ENCODE data around the gene ZNF503.
A peak's percentile ranks its signal among the peaks of the same experiment; 100 is the strongest.

Gene ZNF503, protein sequence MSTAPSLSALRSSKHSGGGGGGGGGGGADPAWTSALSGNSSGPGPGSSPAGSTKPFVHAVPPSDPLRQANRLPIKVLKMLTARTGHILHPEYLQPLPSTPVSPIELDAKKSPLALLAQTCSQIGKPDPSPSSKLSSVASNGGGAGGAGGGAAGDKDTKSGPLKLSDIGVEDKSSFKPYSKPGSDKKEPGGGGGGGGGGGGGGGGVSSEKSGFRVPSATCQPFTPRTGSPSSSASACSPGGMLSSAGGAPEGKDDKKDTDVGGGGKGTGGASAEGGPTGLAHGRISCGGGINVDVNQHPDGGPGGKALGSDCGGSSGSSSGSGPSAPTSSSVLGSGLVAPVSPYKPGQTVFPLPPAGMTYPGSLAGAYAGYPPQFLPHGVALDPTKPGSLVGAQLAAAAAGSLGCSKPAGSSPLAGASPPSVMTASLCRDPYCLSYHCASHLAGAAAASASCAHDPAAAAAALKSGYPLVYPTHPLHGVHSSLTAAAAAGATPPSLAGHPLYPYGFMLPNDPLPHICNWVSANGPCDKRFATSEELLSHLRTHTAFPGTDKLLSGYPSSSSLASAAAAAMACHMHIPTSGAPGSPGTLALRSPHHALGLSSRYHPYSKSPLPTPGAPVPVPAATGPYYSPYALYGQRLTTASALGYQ

DNA sequence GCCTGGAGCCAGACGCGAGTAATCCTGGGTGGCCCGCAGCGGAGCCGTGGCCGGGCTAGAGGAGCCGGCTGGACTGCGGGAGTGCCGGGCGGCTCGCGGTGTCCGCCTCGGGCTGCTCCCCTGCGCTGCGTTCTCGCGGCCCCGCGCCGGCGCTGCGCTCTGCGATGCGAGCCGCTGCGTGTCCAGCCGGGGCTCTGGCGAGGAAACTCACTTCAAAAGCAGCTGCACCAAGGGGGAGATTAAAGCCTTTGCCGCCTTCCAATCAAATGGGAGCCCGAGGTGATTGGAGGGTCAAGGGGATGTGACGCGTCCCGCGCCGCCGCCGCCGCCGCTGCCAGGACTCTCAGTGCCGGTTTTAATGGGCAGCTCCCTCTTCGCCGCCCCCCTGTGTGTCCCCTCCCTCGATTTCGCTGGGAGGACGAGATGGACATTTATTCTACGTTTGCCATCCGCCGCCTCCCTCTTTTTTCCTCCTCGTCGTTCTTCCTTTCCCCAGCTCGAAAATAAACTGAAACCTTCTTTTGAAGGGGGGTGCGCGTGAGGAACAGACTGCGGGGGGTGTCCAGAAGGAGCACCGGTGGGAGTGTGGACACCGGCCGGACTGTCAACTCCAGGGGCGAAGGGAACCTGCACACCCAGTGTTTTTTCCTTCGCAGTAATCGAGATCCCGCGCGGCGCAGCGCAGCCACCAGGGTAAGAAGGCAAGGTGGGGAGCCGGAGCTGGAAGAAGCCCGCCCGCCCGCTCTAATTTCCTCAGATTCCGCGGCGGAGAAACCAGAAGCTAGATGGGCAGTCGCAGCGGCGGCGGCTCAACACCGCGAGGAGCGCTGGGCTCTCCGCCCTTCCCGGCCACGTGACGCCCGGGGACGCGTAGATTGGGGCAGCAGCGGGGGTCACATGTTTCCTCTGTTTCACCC, at the start of gene ZNF503:
ZNF503 (minus strand) TSS at position 196 of the 917 bp plus-strand sequence. CDS start 345 bp downstream, outside the sequence.
- peak; percentile 92 for DNase-seq (ENCODE audit: low read depth)

DNA sequence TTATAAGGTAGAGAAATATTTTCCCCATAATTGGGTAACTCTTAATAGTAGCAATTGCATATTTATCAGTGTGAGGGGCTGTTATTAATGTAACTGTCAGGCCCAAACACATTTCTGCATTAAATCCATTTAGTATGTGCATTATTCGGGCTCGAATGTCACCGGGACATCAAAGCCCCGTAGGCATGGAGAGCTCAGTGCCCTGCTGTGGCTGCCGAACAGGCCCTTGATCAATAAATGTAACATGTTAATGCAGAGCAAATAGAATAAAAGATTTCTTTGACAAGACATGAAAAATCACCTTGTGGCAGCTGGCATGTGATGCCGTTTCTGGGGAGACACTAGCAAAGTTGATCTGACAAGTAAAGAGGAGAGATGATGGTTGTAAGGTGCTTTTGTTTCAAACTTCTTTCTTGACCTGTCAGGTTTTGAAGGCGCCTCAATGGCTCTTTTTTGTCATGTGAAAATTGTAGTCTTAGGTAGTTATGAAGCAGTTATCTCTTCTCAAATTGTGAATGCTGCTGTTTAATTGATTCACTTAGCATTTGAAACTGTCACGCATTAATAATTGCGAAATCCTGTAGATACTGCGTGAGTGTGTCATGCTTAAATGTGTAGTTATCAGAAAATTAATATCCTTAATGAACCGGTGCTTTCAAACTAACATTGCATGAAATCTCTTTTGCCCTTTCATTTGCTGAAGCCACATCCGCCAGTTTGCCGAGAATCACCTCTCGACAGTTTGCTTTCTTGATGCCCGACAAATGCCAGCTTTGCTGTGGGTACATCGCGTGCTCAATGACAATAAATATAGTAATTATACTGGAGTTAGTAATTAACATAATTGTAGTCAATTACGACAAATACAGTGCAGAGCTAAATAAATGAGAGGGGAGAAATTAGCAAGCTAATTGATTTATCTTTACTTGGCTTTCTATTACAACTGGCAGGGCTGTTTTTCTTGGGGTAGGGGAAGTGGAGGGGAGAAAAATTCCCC, 49.4 kb upstream of the ZNF503 start:
- DNase-seq (ENCODE audit: low read depth), result no peak

DNA sequence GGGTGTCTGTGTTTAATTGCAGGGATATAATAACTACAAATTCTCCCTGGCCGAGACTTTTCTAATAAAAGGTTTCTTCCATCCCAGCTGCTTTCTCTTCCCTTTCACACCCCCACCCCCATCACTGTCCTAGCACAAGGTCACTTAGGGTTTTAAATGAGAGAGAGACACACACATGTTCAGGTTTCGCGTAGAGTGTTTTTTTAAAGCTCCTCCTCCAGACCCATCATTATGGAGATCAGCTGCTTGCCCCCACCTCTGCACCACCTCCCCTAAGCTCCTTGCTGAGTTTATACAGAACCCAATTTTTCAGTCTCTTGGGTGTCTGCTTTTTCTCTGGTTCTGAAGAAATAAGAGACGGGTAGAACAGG, 48.5 kb upstream of the ZNF503 start:
- no peak for DNase-seq (ENCODE audit: low read depth)

DNA sequence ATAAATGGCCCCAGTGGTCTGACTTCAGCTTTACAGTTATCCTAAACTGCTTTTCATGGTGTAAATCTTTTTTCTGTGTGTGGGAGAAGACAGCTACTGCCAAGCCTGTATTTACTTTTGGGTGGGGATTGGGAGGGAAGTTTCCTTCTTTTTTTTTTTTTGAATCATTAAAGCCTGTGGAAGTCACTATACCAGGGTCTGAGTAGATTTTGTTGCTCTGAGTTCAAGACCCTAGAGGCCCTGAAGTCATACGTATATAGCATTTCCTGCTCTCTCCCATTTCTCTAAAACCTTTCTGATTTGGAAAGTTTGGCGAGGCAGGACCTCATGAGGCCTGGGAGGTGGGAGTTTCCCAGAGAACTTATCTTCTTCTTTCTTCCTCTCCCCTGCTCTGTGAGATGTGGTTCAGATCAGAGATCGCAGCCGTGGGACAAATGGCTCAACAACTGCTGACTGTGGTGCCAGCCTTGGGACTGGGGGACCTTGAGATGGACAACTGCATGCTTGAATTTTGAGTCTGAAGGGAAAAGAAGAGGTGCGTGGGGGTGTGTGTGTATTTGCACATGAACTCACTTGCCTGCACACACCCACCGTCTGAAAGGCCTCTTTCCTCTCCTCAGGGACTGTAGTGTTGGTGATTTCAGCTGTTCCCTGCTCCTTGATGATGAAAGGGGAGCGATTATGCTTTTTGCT, 48.0 kb upstream of the ZNF503 start:
- no peak for DNase-seq (ENCODE audit: low read depth)

DNA sequence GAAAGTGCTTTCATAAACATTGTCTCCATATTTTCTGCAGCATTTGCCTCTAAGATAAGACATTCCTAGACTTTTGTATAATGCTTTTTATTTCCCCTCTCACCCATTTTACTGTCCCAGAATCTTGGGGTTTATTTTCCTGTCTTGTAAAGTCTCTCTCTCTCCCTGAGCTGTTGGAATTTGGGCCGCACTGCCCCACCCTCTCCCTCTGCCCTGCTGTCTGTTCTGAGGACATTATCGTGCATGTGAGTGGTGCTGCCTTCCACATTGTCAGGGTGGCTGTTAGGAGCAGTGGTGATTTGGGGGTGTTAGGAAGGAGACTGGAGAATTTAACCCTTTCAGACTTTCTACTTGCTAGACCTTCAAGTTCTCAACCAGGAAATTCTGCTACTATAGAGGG, 46.6 kb upstream of the ZNF503 start:
- DNase-seq (ENCODE audit: low read depth), result no peak

DNA sequence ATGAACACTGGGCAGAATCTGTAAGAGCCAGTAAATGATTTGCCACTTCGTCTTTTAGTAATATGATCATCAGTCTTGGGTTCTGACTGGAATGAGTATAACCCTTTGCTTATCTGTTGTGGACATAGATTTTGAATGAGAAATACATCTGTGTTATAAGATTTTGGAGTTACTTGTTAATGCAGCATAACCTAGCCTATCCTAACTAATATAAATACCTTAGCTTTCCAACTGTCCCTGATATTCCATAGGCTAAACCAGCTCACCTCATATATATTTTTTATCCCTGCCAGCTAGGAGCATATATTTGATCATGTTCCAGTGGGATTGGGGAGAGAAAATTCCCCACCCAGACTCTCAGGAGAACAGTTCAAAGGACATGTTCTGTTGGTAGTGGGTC, 44.9 kb upstream of the ZNF503 start:
- no peak for DNase-seq (ENCODE audit: low read depth)

DNA sequence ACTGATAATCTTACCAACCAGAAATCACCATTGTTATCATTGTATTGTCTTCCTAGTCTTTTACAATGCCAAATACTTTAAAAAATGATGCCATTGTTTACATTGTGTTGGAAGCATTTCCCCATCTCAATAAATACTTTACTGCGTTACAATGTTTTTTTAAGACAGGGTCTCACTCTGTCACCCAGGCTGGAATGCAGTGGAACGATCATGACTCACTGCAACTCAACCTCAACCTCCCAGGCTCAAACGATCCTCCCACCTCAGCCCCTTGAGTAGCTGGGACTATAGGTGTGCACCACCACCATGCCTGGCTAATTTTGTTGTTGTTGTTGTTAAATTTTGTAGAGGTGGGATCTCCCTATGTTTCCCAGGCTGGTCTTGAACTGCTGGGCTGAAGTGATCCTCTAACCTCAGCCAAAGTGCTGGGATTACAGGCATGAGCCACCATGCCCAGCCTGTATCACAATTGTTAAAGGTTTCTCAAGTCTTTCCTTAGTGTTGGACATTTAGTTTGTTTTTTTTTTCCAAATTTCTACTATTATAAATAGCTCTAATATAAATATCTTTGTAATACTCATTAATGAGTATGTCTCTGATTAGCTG, 43.3 kb upstream of the ZNF503 start:
- no peak for DNase-seq (ENCODE audit: low read depth)

DNA sequence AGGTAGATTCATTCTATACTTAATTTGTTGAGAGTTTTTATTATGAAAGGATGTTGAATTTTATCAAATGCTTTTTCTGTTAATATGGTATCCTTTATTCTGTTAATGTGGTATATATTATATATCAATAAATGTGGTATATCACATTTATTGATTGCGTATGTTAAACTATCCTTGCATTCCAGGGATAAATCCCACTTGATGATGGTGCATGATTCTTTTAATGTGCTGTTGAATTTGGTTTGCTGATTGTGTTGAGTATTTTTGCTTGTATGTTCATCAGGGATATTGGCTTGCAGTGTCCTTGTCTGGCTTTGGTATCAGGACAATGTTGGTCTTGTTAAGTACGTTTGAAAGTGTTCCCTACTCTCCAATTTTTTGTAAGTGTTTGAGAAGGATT, 41.8 kb upstream of the ZNF503 start:
- no peak for DNase-seq (ENCODE audit: low read depth)

DNA sequence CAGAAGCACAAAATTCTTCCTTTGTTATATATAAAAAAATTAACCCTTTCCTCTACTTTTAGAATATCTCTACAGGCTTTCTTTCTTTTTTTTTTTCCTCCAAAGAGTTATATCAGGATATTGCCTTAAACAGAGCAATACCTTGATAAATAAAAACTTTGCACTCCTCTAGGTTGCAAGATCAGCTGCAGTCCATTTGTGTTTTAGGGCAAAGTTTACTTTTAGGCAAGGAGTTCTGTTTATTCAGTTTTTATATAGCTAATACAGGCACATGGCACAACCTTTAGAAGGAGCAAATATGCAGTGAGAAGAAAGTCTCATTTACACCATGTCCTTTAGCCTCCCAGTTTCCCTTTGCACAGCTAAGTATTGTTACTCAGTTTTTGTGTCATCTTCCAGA, 40.1 kb upstream of the ZNF503 start:
- no peak for DNase-seq (ENCODE audit: low read depth)

DNA sequence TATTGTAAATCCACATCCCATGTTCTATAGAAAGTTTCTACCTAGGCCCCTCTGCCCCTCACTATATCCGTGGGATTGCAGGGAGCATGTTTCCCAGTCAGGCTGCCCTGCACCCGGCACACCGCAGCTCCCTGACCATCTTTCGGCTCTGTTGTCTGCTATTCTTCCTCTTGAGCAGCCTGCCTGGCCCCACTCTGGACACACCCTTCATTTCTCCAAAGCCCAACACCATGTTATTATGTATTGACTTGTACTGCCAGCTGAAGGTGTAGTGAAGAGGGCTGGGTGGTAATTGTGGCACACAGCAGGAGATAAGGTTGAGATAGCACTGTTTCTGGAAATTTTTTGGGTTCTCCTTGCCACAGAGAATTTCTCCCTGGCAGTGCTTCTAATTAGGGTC, 39.6 kb upstream of the ZNF503 start:
- no peak for DNase-seq (ENCODE audit: low read depth)

DNA sequence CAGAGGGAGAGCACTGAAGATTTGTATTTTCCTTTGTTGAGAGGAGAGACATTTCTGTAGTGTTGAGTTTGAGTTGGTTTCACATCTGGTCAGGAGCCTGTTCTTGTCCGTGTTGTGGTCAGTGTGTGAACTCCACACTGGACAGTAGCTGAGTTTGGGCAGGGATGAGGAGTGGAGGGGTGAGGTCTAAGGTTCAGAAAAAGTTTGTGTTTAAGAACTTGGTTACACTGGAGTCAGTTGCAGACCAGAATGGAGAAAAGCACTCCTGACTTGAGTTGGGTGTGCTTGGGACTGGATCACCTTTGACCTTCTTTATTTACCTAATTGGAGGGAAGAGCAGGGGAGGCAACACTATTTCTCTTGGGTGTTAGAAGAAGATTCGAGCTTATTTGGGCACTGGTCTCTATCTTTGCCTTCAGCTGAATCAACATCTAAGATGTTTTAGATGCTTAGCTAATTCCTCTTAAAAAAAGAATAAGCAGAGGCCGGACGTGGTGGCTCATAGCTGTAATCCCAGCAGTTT, 38.8 kb upstream of the ZNF503 start:
- DNase-seq (ENCODE audit: low read depth), result no peak

DNA sequence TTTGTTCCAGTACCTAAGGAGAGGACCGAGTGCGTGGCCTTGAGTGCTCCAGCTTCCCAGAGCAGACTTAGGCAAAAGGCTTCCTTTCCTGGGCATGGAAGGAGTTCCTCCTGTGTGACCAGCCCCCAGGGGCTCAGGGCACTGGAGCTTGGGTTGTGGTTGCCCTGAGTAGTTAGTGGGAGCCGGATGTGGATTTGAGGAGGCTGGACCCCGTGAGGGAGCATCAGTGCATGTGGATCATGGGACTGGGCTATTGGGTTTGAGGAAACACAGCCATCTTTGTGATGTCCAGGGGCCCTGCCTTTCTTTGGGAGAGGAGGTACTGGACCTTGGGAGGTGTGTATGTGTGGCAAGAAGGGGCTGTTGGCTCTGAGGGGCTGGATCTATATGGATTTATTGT, 38.2 kb upstream of the ZNF503 start:
- no peak for DNase-seq (ENCODE audit: low read depth)

DNA sequence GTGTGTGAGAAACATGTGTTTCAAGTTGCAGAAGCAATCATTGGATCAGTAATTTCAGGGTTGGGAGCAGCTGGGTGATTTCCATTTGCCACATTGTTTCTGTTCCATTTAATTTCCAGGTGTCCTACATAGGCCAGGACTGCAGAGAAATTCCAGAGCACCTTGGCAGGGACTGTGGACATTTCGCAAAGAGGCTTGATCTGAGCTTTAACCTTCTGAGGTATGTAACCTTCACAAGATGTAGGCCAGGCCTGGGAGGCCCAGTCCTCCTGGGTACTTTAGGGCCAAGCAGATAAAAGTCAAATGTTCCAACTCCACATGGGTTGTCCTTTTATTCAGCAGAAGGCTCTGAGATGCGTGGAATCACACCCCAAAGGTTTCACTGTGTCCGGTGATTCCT, 36.7 kb upstream of the ZNF503 start:
- DNase-seq (ENCODE audit: low read depth), result no peak

DNA sequence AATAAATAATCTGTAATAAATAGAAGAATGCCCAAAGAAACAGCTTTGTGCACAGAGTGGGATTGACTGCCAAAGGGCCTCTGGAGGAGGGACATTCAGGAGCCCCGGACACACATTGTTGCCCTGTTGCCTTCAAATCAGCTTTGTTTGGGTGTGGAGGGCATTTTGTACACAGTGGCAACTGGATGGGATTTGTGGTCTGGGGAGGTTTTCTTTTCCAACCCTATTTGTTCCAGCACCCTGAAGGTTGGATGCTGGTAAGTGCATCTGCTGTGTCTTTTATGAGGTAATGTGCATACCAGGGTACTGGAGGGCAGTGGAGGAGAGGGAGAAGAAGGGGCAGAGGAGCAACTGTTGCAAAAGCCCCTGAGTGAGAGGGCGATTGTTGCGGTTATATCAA, 36.1 kb upstream of the ZNF503 start:
- no peak for DNase-seq (ENCODE audit: low read depth)

DNA sequence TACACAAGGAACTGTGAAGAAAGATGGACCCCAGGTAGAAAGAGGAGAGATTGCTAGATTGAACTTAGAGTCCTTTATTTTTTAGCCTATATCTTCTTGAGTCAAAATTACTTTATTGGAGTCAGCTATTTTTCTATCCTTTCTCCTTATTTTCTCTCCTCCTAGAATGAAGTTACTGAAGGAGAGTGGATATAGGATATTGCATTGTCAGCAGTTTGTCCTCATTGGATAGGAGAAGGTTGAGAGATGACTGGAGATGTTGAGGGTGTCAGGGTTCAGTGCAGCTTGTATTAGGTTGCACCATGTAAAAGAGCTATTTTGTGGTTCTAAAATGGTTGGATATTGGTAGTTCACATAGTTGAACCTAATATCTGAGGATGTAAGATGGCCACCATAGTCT, 35.3 kb upstream of the ZNF503 start:
- no peak for DNase-seq (ENCODE audit: low read depth)

DNA sequence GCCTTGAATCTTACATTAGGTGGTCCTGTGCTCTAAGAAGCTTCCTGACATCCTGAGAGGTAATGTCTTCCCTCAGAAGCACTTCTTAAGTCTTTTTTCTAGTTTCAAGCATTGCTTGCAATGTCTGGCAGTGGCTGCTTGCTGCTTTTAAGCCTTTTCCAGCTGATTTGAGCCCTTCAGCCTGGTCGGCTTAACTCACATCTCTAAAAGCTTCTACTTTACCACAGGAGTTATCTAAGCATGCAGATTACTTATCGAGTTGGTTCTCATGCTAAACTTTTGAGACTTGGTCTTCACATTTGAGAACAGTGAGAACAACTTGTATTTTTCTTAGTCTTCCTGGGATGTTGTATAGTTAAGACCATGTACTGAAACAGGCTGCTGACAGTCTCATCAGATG, 33.7 kb upstream of the ZNF503 start:
- no peak for DNase-seq (ENCODE audit: low read depth)

DNA sequence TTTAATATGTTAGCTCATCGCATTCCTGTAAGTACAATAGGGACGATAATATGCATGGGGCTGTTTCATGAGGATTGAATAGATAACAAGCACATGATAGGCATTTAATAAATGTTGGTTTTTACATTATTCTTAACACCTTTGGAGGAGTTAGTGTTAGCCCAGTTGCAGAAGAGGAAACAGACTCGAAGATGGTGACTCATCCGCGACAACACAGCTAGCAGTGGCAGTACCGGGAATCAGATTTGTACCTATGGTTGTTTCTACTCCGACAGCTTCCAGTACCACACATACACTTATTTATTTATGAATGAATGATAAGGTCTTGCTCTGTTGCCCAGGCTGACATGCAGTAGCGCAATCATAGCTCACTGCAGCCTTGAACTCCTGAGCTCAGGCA, 32.7 kb upstream of the ZNF503 start:
- DNase-seq (ENCODE audit: low read depth), result no peak

DNA sequence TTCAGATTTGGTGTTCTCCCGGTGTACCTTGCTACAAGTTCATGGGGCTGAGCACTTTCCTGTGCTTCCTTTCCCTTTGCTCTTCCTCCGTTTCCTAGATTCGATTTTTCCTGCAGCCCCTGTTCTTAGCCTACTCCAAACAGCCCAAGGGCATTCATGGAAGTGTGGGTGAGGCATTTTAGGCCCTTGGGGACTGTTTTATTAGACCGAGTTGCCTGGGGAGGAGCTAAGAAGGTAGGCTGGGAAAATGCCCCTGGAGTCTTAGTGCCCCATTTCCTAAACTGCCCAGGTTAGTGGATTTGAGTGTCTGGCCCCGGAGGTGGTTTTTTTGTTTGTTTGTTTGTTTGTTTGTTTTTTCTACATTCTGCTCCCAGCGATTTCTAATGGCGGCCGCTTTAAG, 31.7 kb upstream of the ZNF503 start:
- no peak for DNase-seq (ENCODE audit: low read depth)

DNA sequence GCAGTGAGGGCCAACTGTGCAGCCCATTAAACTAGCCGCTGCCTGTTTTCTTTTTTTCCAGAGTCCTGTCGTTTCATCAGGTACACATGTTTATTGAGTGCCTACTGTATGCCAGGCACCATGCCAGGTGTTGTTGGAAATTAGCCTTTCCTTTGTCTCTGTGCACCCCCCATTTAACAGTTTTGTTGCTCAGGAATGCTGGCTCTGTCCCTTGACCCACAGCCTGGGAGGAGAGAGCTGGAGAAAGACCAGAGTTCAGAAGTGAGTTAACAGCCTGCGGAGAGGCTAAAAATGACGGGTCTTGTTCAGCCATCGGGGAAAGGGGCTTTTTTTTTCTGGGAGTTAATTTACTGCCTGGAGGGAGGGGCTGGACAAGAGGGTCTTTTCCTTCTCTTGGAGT, 31.2 kb upstream of the ZNF503 start:
- no peak for DNase-seq (ENCODE audit: low read depth)

DNA sequence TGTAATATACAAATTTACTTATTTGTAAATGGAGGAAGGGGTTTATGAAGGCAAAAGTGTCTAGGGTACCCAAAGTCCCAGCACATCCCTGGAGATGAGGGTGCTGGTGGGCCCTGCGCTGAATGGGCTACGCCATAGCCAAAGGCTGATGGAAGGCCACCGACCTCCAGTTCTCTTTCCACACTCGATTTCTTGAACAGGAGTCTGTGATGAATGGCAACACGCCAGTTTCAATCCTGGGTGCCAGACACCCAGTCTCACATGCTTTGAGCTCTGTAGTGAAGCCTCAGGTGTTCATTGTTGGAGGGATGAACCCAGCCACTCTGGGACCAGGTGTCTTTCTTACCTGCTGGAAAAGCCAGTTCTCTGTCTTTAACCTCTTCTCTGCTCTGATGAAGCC, 30.6 kb upstream of the ZNF503 start:
- no peak for DNase-seq (ENCODE audit: low read depth)
